A549 (cell line): ENCODE measurements around the gene CXADR. TPM values are rescaled to one million over a fixed set of nuclear protein-coding genes. Genes with fewer than 3 reads are reported as not detected.

Experiments used
- ATAC-seq, 2 experiments: fragments of 200-7000 bp in 1 of 2; fragments of >200 bp in 1 of 2; cut with Nextera tagmentation in 1 of 2; cut with Tn5 transposase in 1 of 2; 3 replicates each; pipeline versions ENCODE4 v1.8.0 to v1.9.1; 2018 to 2020; ENCODE audit warnings: mild to moderate bottlenecking in 1 of 2, moderate library complexity in 1 of 2
- CTCF ChIA-PET: fragments of 300-600 bp; sonication (Branson Sonifier 250); formaldehyde crosslinking; extraction: SDS; loops from one replicate; lab custom pipeline; 2021; ENCODE audit warnings: antibody characterized with exemption, inconsistent platforms; lab: Yijun Ruan, JAX
- POLR2A ChIA-PET: fragments of 350-600 bp; formaldehyde crosslinking; extraction: SDS; loops from one replicate; lab custom pipeline; 2021; ENCODE audit warnings: antibody characterized with exemption, inconsistent platforms; lab: Yijun Ruan, JAX
- DNase-seq, 2 experiments: peaks; one replicate each; pipeline versions ENCODE4 v3.0.0 to v3.0.0-alpha.2; 2011 to 2016; ENCODE audit warnings: low read depth in 1 of 2, low spot score in 1 of 2
- FAIRE-seq: peaks from 2 replicates; lab custom pipeline; 2011; peaks lifted over from hg19 to GRCh38; lab: Jason Lieb, UNC
- H3K27ac ChIP-seq, 2 experiments: fragments of >200 bp; sonication (Bioruptor Twin); formaldehyde crosslinking; 3 replicates each; pipeline ENCODE4 v1.5.1; 2016 to 2017
- H3K4me1 ChIP-seq: fragments of >200 bp; sonication (Bioruptor Twin); formaldehyde crosslinking; 3 replicates; pipeline ENCODE4 v1.6.1; 2016
- H3K4me2 ChIP-seq: fragments of >200 bp; sonication (Bioruptor Twin); formaldehyde crosslinking; 3 replicates; pipeline ENCODE4 v1.6.1; 2016
- H3K4me3 ChIP-seq: fragments of >200 bp; sonication (Bioruptor Twin); formaldehyde crosslinking; 3 replicates; pipeline ENCODE4 v1.5.1; 2016
- H3K9me3 ChIP-seq: fragments of >200 bp; sonication (Bioruptor Twin); formaldehyde crosslinking; 3 replicates; pipeline ENCODE4 v1.6.1; 2016
- ATOH8 ChIP-seq: fragments of 250-450 bp; sonication (Bioruptor Pico); IDR thresholded peaks from 2 replicates; pipeline ENCODE4 v1.5.0; 2020; ENCODE audit warnings: low read depth, mild to moderate bottlenecking, moderate library complexity
- CBX8 ChIP-seq: fragments of 200-600 bp; sonication (generic); IDR thresholded peaks from 2 replicates; pipeline ENCODE4 v1.6.1; 2016
- E2F6 ChIP-seq: IDR thresholded peaks from 2 replicates; pipeline ENCODE4 v1.6.1; 2012; ENCODE audit warnings: low read depth, borderline replicate concordance
- HDAC2 ChIP-seq: fragments of 200-600 bp; sonication (generic); IDR thresholded peaks from 2 replicates; pipeline ENCODE4 v1.6.1; 2016
- HOXA7 ChIP-seq: fragments of 250-450 bp; sonication (Bioruptor Pico); IDR thresholded peaks from 2 replicates; pipeline ENCODE4 v1.5.0; 2020; ENCODE audit warnings: mild to moderate bottlenecking, moderate library complexity
- HOXB13 ChIP-seq: fragments of 250-450 bp; sonication (Bioruptor Pico); IDR thresholded peaks from 2 replicates; pipeline ENCODE4 v1.5.0; 2020; ENCODE audit warnings: low read depth, mild to moderate bottlenecking, moderate library complexity
- HOXB5 ChIP-seq: fragments of 250-450 bp; sonication (Bioruptor Pico); IDR thresholded peaks from 2 replicates; pipeline ENCODE4 v1.5.0; 2020; ENCODE audit warnings: mild to moderate bottlenecking, moderate library complexity
- JUN ChIP-seq, 2 experiments: fragments of >200 bp; sonication (Bioruptor Twin); formaldehyde crosslinking; IDR thresholded peaks; 2 replicates in 1 of 2; 3 replicates in 1 of 2; pipeline ENCODE4 v1.6.1; 2016 to 2017
- KDM1A ChIP-seq: fragments of 200-600 bp; sonication (generic); IDR thresholded peaks from 2 replicates; pipeline ENCODE4 v1.6.1; 2016; ENCODE audit warnings: low read depth, mild to moderate bottlenecking
- MAFK ChIP-seq: fragments of 450-650 bp; IDR thresholded peaks from 2 replicates; pipeline ENCODE4 v1.6.1; 2014; ENCODE audit not compliant: partially characterized antibody
- MAZ ChIP-seq: fragments of 150-350 bp; IDR thresholded peaks from 2 replicates; pipeline ENCODE4 v1.6.1; 2014; ENCODE audit warnings: antibody characterized with exemption, low read depth, low read length, borderline replicate concordance
- MYC ChIP-seq: IDR thresholded peaks from 2 replicates; pipeline ENCODE4 v1.6.1; 2012; ENCODE audit warnings: mild to moderate bottlenecking, inconsistent platforms, low read length, improper control_type of control experiment, borderline replicate concordance
- NFE2L2 ChIP-seq: fragments of 150-350 bp; conservative IDR thresholded peaks from 2 replicates; pipeline ENCODE4 v1.6.1; 2014; ENCODE audit warnings: low read length
- NPAS2 ChIP-seq: fragments of 250-450 bp; sonication (Bioruptor Pico); IDR thresholded peaks from 2 replicates; pipeline ENCODE4 v1.8.0; 2022; ENCODE audit warnings: mild to moderate bottlenecking, moderate library complexity, borderline replicate concordance
- NR3C1 ChIP-seq: fragments of >200 bp; sonication (Bioruptor Twin); formaldehyde crosslinking; IDR thresholded peaks from 3 replicates; pipeline ENCODE4 v1.6.1; 2017
- PHF8 ChIP-seq: fragments of 200-600 bp; sonication (generic); IDR thresholded peaks from 2 replicates; pipeline ENCODE4 v1.6.1; 2016; ENCODE audit warnings: low read depth, mild to moderate bottlenecking, antibody characterized with exemption, moderate library complexity, borderline replicate concordance
- POLR2A ChIP-seq: IDR thresholded peaks from 2 replicates; pipeline ENCODE4 v1.6.1; 2012; ENCODE audit warnings: mild to moderate bottlenecking, low read length
- POLR2AphosphoS2 ChIP-seq: conservative IDR thresholded peaks from 2 replicates; pipeline ENCODE4 v1.6.1; 2012; ENCODE audit warnings: low read length, improper control_type of control experiment, inconsistent platforms
- SMC3 ChIP-seq: fragments of >200 bp; sonication (Bioruptor Twin); formaldehyde crosslinking; IDR thresholded peaks from 3 replicates; pipeline ENCODE4 v1.6.1; 2018; ENCODE audit warnings: inconsistent platforms
- SREBF2 ChIP-seq: fragments of 450-650 bp; IDR thresholded peaks from 2 replicates; pipeline ENCODE4 v1.6.1; 2014; ENCODE audit warnings: mild to moderate bottlenecking, moderate library complexity
- TFCP2L1 ChIP-seq: fragments of 250-450 bp; sonication (Bioruptor Pico); IDR thresholded peaks from 2 replicates; pipeline ENCODE4 v1.5.0; 2021; ENCODE audit warnings: mild to moderate bottlenecking
- ZC3H11A ChIP-seq: fragments of 450-650 bp; IDR thresholded peaks from 2 replicates; pipeline ENCODE4 v1.6.1; 2014; ENCODE audit warnings: antibody characterized with exemption, mild to moderate bottlenecking
- ZNF302 ChIP-seq: fragments of 250-450 bp; sonication (Bioruptor Pico); IDR thresholded peaks from 2 replicates; pipeline ENCODE4 v1.9.0; 2021; ENCODE audit warnings: inconsistent platforms, mild to moderate bottlenecking, moderate library complexity
- WGBS: methylation state at CpG from one replicate; pipeline ENCODE4 v1.1.6; 2017; ENCODE audit errors: missing lambda C conversion rate; 5-methylcytosine and 5-hydroxymethylcytosine counted together
- polyA plus RNA-seq, 4 experiments: library from polyadenylated mRNA; depleted of rRNA in 3 of 4; stranded (reverse); fragments of >200 nt; fragmentation: RNase III in 1 of 4; extraction: RNeasy Plus Mini Kit Qiagen cat#74134 plus additional on column Dnase treatment in 1 of 4; gene quantifications; 2 replicates in 3 of 4; 3 replicates in 1 of 4; pipeline ENCODE4 v1.2.3, GENCODE V29; 2011 to 2017
- TF ChIP-seq, protein P1 (sequence below): fragments of >200 bp; sonication (Bioruptor Twin); formaldehyde crosslinking; IDR thresholded peaks from 3 replicates; pipeline ENCODE4 v1.5.1; 2016
- TF ChIP-seq, protein P2 (sequence below): IDR thresholded peaks from 2 replicates; pipeline ENCODE4 v1.6.1; 2012
- TF ChIP-seq, protein P3 (sequence below): fragments of 250-450 bp; sonication (Bioruptor Pico); IDR thresholded peaks from 2 replicates; pipeline ENCODE4 v1.5.0; 2021; ENCODE audit warnings: mild to moderate bottlenecking, moderate library complexity, borderline replicate concordance

The CXADR gene
- polyA plus RNA-seq, 2 of the 4 experiments (the other 2 are of a cell fraction) = 7.7 to 21.7 TPM

DNA sequence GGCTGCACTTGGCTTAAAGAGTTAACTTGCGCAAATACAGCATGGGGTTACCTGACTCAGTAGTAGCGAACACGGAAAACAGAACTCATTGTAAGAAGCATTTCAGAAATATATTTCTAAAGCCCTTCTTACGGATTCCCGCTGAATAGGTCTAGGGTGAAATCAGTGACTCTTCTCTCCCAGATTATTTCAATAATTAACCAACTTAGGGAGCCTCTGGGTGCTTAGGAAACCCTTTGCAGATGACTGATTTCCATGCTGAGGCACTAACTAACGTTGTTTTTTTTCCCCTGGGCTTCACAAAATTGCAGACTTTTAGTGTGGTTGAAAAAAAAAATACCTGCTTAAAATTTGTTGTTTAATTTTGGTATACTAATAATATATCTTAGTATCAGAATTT lies 59.6 kb downstream of the CXADR start:
- no peak for TF ChIP-seq NR3C1
- TF ChIP-seq, protein P1, sequence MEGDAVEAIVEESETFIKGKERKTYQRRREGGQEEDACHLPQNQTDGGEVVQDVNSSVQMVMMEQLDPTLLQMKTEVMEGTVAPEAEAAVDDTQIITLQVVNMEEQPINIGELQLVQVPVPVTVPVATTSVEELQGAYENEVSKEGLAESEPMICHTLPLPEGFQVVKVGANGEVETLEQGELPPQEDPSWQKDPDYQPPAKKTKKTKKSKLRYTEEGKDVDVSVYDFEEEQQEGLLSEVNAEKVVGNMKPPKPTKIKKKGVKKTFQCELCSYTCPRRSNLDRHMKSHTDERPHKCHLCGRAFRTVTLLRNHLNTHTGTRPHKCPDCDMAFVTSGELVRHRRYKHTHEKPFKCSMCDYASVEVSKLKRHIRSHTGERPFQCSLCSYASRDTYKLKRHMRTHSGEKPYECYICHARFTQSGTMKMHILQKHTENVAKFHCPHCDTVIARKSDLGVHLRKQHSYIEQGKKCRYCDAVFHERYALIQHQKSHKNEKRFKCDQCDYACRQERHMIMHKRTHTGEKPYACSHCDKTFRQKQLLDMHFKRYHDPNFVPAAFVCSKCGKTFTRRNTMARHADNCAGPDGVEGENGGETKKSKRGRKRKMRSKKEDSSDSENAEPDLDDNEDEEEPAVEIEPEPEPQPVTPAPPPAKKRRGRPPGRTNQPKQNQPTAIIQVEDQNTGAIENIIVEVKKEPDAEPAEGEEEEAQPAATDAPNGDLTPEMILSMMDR = no peak
- no peak for TF ChIP-seq TFCP2L1 (CRISPR knock-in tag)
- ChIA-PET POLR2A (no interaction called here), CTCF (no interaction called here)
- no peak overlapping the region for H3K4me3 ChIP-seq
- H3K4me2 ChIP-seq = no peak overlapping the region
- no peaks in the 10 kb centered on the region for H3K4me1 ChIP-seq
- DNase-seq (no peak), ATAC-seq (no peak), FAIRE-seq (no peak)
- H3K9me3 ChIP-seq = no peaks in the 10 kb centered on the region
- WGBS = 90% methylated on average over 6 of the region's 6 CpGs
- H3K27ac ChIP-seq = no peak overlapping the region

DNA sequence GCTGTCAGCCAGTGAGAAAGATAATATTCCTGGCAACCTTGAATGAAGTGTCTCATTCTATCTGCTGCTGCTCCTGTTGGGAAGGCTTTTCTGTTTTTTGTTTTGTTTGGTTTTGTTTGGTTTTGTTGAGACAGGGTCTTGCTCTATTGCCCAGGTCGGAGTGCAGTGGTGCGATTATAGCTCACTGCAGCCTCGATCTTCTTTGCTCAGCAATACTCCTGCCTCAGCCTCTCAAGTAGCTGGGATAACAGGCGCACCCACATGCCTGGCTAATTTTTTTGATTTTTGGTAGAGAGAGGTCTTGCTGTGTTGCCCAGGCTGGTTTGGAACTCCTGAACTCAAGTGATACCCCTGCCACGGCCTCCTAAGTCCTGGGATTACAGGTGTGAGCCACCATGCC lies 62.2 kb downstream of the CXADR start:
- ChIA-PET CTCF (interaction anchor here (0.7 kb wide), 1 partner anchor 11 kb away, joined by 3 read pairs; no protein-coding TSS in a partner anchor), POLR2A (no interaction called here)
- DNase-seq (no peak), ATAC-seq (no peak), FAIRE-seq (no peak)
- no peaks in the 10 kb centered on the region for H3K9me3 ChIP-seq
- 91% methylated on average over 5 of the region's 5 CpGs for WGBS
- no peaks in the 10 kb centered on the region for H3K4me1 ChIP-seq
- no peak overlapping the region for H3K27ac ChIP-seq
- no peak overlapping the region for H3K4me3 ChIP-seq
- no peak overlapping the region for H3K4me2 ChIP-seq
- TF ChIP-seq ATOH8 (CRISPR knock-in tag) (no peak), PHF8 (no peak), NPAS2 (CRISPR knock-in tag) (no peak), POLR2A (no peak), HDAC2 (no peak), MAZ (no peak)

DNA sequence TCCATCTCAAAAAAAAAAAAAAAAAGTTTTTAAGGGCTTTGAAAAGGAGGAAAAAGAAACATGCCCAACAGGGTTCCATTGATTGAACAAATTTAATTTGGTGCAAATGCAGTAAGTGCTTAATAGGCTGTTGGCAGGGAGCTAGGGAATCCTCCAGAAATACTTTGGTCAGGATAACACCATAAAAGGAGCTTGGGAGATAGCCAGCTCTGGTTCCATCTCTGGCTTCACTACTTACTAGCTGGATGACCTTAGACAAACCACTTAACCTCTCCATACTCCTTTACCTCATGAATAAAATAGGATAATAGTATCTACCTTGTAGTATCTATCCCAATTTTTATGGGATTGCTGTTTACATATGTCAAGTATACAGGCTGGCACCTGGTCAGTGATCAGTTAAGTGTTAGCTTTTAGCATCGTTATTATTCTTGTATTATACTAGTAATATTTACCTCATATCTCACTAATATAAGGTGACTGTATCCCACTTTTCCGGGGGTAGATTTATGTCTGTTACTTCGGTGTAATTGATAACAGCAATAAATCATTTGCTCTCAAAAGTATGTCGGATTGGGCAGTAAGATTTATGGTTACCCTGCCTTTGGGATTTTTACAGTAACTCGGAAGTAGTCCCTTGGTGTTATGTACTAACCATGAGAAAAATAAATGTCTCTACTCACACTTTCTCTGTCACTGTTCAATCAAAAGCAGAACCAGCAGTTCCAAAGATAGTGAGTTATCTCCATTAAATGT lies 63.4 kb downstream of the CXADR start:
- H3K4me2 ChIP-seq = no peak overlapping the region
- TF ChIP-seq MAFK (no peak), ZNF302 (no peak), SMC3 (no peak), HOXB13 (CRISPR knock-in tag) (no peak), NPAS2 (CRISPR knock-in tag) (no peak), POLR2AphosphoS2 (no peak), CBX8 (no peak)
- no peak overlapping the region for H3K27ac ChIP-seq
- no peaks in the 10 kb centered on the region for H3K4me1 ChIP-seq
- FAIRE-seq (no peak), ATAC-seq (no peak), DNase-seq (no peak)
- ChIA-PET POLR2A (no interaction called here), CTCF (interaction anchor here (1.5 kb wide), 1 partner anchor 9 kb away, joined by 3 read pairs; no protein-coding TSS in a partner anchor)
- H3K9me3 ChIP-seq = no peaks in the 10 kb centered on the region
- H3K4me3 ChIP-seq = no peak overlapping the region
- 80% methylated on average over 5 of the region's 5 CpGs for WGBS

GRCh38 chr21:17577701-17578100 lies 64.9 kb downstream of the CXADR start:
- Histone ChIP-seq H3K4me3 (no peak overlapping the region), H3K27ac (no peak overlapping the region), H3K4me2 (no peak overlapping the region), H3K9me3 (no peaks in the 10 kb centered on the region), H3K4me1 (no peaks in the 10 kb centered on the region)
- DNase-seq = no peak
- ChIA-PET CTCF (no interaction called here), POLR2A (no interaction called here)
- WGBS = 92% methylated on average over 1 of the region's 1 CpG
- ATAC-seq = no peak
- FAIRE-seq = no peak
- TF ChIP-seq MYC = no peak
- no peak for TF ChIP-seq HOXB5 (CRISPR knock-in tag)
- TF ChIP-seq KDM1A = no peak
- TF ChIP-seq, protein P2, sequence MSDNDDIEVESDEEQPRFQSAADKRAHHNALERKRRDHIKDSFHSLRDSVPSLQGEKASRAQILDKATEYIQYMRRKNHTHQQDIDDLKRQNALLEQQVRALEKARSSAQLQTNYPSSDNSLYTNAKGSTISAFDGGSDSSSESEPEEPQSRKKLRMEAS = no peak
- no peak for TF ChIP-seq SMC3
- no peak for TF ChIP-seq JUN (IDR thresholded peaks at IDR 0.05)
- TF ChIP-seq, protein P3, sequence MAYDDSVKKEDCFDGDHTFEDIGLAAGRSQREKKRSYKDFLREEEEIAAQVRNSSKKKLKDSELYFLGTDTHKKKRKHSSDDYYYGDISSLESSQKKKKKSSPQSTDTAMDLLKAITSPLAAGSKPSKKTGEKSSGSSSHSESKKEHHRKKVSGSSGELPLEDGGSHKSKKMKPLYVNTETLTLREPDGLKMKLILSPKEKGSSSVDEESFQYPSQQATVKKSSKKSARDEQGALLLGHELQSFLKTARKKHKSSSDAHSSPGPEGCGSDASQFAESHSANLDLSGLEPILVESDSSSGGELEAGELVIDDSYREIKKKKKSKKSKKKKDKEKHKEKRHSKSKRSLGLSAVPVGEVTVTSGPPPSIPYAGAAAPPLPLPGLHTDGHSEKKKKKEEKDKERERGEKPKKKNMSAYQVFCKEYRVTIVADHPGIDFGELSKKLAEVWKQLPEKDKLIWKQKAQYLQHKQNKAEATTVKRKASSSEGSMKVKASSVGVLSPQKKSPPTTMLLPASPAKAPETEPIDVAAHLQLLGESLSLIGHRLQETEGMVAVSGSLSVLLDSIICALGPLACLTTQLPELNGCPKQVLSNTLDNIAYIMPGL (CRISPR knock-in tag) = no peak
- TF ChIP-seq TFCP2L1 (CRISPR knock-in tag) = no peak
- no peak for TF ChIP-seq ZC3H11A
- no peak for TF ChIP-seq NFE2L2
- no peak for TF ChIP-seq E2F6
- TF ChIP-seq HOXA7 (CRISPR knock-in tag) = no peak
- no peak for TF ChIP-seq SREBF2
